Central memory CD8-positive, alpha-beta T cell (primary cell): ENCODE results near the gene PAQR5.
"Not testable (repeated sequence)": the region's sequence is repeated elsewhere in the genome, so short reads cannot be mapped to it uniquely, and the experiment has no call there.

Experiments
- ATAC-seq: fragments of 150-1000 bp; cut with Tn5 transposase; replicated peaks from 2 replicates; pipeline ENCODE4 v1.10.0; 2022; ENCODE audit warnings: mild to moderate bottlenecking, moderate FRiP score, moderate number of reproducible peaks; ENCODE audit not compliant: poor library complexity, severe bottlenecking; ENCODE audit errors: extremely low read depth
- DNase-seq, 2 donors: peaks; one replicate each; pipeline ENCODE4 v3.0.0; 2021; ENCODE audit warnings: low spot score in 2 of 2
- H3K27ac Mint-ChIP-seq: one replicate; pipeline ENCODE4 v1.8.0; 2022; ENCODE audit warnings: low read depth, mild to moderate bottlenecking, moderate library complexity, mixed read lengths
- H3K27me3 Mint-ChIP-seq: one replicate; pipeline ENCODE4 v1.8.0; 2022; ENCODE audit warnings: mixed read lengths
- H3K36me3 Mint-ChIP-seq: one replicate; pipeline ENCODE4 v1.8.0; 2022; ENCODE audit warnings: mild to moderate bottlenecking, moderate library complexity, mixed read lengths; ENCODE audit not compliant: insufficient read depth
- H3K4me1 Mint-ChIP-seq: one replicate; pipeline ENCODE4 v1.8.0; 2022; ENCODE audit warnings: mixed read lengths
- H3K4me3 Mint-ChIP-seq: one replicate; pipeline ENCODE4 v1.8.0; 2022; ENCODE audit warnings: mild to moderate bottlenecking, moderate library complexity, mixed read lengths
- H3K9me3 Mint-ChIP-seq: one replicate; pipeline ENCODE4 v1.8.0; 2022; ENCODE audit warnings: mixed read lengths

The PAQR5 gene

GRCh38 chr15:69285834-69286233 lies 12.9 kb upstream of the PAQR5 start:
- Mint-ChIP-seq H3K27ac (no peak overlapping the region), H3K9me3 (no peaks in the 10 kb centered on the region), H3K27me3 (peaks cover 23% of the 10 kb centered on the region), H3K36me3 (no peaks in the 10 kb centered on the region), H3K4me1 (no peaks in the 10 kb centered on the region), H3K4me3 (no peak overlapping the region)
- DNase-seq: no peak
- no peak for ATAC-seq

DNA sequence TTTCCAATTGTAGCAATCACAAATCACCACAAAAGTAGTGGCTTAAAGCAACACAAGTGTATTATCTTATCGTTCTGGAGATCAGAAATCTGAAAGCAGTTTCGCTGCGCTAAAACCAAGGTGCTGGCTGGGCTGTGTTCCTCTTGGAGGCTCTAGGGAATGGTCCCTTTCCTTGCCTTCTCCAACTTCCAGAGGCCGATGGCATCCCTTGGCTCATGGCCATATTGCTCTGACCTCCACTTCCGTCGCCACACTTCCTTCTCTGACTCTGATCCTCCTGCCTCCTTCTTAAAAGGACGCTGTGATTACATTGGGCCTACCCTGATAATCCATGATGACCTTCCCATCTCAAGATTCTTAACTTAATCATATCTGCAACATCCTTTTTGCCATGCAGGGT lies 10.7 kb upstream of the PAQR5 start:
- no peaks in the 10 kb centered on the region for H3K4me1 Mint-ChIP-seq
- peaks cover 10% of the 10 kb centered on the region for H3K27me3 Mint-ChIP-seq
- no peak overlapping the region for H3K4me3 Mint-ChIP-seq
- no peak overlapping the region for H3K27ac Mint-ChIP-seq
- no peak for DNase-seq
- no peaks in the 10 kb centered on the region for H3K36me3 Mint-ChIP-seq
- no peak for ATAC-seq
- H3K9me3 Mint-ChIP-seq: no peaks in the 10 kb centered on the region

DNA sequence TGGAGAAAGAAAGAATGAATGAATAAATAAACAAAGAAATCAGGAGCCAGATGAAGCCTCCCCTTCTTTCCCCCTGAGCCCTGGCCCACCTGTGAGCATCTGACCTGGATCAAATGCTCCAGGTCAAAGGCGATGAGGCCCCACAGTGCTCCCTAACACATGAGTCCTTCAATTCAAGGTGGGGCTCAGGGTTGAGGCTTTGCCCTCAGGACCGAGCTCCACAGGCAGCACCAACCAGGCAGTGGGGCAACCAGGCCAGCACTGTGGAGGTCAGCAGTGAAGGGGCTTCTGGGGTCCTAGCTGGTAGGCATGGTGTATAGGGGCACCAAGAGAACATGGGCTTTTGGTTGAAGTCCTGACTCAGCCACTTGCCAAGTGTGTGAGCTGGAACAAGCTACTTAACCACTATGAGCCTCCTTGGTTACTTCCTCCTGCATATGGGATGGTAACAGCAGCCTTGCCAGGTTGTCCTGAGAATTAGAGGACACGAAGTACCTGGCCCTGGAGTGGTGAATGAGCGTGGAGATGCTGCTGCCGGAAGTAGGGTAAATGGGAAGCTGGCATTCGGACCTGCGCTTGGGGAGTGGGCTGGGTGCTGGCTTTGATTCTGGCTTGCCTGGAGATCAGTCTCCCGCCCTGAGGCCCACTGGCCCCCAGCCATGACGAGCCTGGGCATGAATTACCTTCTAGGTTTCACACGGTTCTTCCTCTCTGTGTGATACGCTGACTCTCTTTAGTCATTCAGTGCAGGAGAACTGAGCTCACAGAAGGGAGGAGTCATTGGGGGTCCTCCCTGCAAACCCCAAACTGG lies 10.0 kb upstream of the PAQR5 start:
- H3K27me3 Mint-ChIP-seq: peaks cover 2% of the 10 kb centered on the region
- no peaks in the 10 kb centered on the region for H3K9me3 Mint-ChIP-seq

DNA sequence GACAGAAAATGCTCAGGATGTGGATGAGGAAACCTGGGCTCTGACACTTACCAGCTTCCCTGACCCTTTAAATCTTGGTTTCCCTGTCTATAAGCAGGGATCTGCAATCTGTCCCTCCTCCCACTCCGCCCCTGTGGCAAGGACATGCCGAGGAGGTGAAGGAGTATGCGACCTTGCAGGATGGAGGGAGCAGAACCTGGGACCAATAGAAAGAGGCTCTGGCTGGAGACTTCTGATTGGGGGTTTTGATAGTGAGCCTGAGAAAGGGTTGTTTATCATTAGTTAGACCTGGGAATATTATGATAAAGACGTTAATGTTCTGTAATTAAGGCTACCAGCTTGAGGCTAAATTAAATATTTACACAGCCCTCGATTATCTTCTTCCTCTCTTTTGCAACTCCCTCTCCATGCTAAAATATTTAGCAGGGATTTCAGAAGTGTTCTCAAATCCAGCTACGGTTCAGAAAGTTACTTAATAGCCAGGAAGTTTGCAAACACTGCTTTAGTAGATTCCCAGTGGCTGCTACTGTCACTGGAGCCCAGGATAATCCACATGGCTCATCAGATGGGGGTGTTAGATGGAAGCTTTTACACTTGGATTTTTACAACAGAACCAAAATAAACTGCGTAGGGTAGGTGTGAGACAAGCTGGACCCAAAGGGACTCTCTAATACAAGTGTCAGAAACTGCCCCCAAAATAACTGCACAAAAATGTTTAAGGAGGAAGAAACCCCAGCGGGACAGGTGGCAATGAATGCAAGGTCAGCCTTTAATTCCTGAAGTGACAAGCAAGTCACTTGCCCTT lies 9.2 kb upstream of the PAQR5 start:
- no peaks in the 10 kb centered on the region for H3K4me1 Mint-ChIP-seq
- H3K27me3 Mint-ChIP-seq: no peaks in the 10 kb centered on the region
- H3K27ac Mint-ChIP-seq: no peak overlapping the region

More for the DNA sequence above, 10.0 kb upstream of the PAQR5 start:
- no peak overlapping the region for H3K27ac Mint-ChIP-seq
- no peaks in the 10 kb centered on the region for H3K4me1 Mint-ChIP-seq
- H3K4me3 Mint-ChIP-seq: no peak overlapping the region
- no peak for DNase-seq
- H3K36me3 Mint-ChIP-seq: no peaks in the 10 kb centered on the region
- ATAC-seq: no peak

DNA sequence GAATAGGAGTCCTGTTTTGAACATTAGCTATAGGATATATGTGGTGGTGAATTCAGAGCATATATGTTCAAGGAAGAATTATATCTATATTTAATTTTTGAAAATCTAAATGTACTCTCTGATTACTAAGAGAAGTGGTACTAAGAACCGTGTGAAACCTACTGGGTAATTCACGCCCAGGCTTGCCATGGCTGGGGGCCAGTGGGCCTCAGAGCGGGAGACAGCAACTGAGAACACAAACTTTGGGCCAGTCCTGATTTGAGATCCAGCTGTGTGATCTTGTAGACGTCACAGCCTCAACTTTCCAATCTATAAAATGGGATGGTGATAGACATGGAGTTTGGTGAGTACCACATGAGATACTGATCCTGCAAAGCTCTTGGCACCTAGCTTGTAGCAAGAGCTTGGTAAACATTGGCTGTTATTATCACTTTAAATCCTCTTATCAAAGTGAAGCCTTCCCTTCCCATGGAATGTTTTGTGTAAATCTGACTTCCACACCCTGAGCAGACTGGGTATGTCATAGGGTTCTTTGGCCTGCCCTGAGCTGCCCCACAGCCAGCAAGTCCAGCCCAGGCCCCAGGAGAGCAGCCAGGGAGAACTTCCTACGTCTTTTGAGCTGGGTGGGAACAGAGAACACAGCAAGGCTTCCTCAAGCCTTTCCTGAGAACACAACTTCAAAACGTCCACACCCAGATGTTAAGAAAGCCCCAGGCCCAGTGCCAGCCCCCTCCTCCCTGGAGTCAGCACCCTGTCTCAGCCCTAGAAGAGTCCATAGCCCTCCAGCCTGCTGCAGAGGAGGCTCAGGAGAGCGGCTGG lies 8.2 kb upstream of the PAQR5 start:
- Mint-ChIP-seq H3K9me3 (no peaks in the 10 kb centered on the region), H3K36me3 (no peaks in the 10 kb centered on the region), H3K4me1 (no peaks in the 10 kb centered on the region), H3K27me3 (peaks cover 2% of the 10 kb centered on the region), H3K4me3 (no peak overlapping the region), H3K27ac (no peak overlapping the region)
- DNase-seq (no peak), ATAC-seq (no peak)

More for the DNA sequence above, 9.2 kb upstream of the PAQR5 start:
- ATAC-seq: no peak
- Mint-ChIP-seq H3K4me3 (no peak overlapping the region), H3K36me3 (no peaks in the 10 kb centered on the region), H3K9me3 (no peaks in the 10 kb centered on the region)
- no peak for DNase-seq

DNA sequence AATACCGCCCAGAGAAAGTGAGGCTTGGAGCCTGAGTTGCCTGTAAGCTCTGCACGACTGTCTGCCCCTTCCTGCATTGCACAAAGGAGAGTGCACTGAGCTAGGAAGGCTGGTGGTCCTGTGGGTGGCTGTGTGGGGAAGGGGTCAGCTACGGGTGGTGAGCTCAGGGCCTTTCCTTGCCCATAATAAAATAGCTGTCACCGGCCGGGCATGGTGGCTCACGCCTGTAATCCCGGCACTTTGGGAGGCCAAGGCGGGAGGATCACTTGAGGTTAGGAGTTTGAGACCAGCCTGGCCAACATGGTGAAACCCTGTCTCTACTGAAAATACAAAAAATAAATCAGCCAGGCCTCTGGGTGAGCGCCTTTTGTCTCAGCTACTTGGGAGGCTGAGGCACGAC lies 7.1 kb upstream of the PAQR5 start:
- not testable (repeated sequence) for ATAC-seq, DNase-seq, H3K4me1 Mint-ChIP-seq, H3K27ac Mint-ChIP-seq, H3K9me3 Mint-ChIP-seq, H3K4me3 Mint-ChIP-seq, H3K36me3 Mint-ChIP-seq
- H3K27me3 Mint-ChIP-seq: peaks cover 13% of the 10 kb centered on the region

DNA sequence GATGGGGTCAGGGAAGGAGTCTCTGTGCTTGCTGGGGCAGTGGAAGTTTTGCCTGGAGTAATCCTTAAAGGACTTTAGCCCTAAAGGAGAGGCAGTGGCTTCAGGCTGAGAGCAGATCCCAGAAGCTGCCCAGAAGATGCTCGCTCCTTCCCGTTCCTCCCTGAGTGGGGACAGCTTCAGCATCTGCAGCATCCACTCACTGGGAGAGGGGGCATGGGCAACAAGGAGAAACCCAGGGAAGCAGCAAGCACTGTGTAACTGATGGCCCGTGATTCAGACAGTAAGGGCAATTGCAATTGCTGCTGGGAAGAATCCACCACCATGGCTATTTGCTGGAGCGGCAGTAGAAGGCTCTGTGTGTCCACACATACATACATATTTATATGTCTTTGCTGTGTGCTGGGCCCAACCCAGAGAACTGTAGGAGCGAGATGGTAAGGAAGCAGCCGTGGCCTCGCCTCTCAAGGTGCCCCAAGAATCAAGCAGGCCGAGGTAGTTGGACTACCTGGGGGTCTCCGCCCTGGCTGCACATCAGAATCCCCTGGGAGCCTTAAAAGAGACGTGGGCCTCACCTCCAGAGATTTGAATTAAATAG lies 5.8 kb upstream of the PAQR5 start:
- no peak overlapping the region for H3K4me3 Mint-ChIP-seq
- H3K27me3 Mint-ChIP-seq: peaks cover 25% of the 10 kb centered on the region
- no peaks in the 10 kb centered on the region for H3K4me1 Mint-ChIP-seq
- no peaks in the 10 kb centered on the region for H3K36me3 Mint-ChIP-seq
- no peak for DNase-seq
- ATAC-seq: no peak
- H3K27ac Mint-ChIP-seq: no peak overlapping the region
- H3K9me3 Mint-ChIP-seq: no peaks in the 10 kb centered on the region

GRCh38 chr15:69293741-69294615 lies 4.7 kb upstream of the PAQR5 start:
- Mint-ChIP-seq H3K4me1 (no peaks in the 10 kb centered on the region), H3K9me3 (no peaks in the 10 kb centered on the region), H3K36me3 (no peaks in the 10 kb centered on the region), H3K4me3 (no peak overlapping the region), H3K27ac (no peak overlapping the region), H3K27me3 (peaks cover 33% of the 10 kb centered on the region)
- no peak for DNase-seq
- no peak for ATAC-seq

DNA sequence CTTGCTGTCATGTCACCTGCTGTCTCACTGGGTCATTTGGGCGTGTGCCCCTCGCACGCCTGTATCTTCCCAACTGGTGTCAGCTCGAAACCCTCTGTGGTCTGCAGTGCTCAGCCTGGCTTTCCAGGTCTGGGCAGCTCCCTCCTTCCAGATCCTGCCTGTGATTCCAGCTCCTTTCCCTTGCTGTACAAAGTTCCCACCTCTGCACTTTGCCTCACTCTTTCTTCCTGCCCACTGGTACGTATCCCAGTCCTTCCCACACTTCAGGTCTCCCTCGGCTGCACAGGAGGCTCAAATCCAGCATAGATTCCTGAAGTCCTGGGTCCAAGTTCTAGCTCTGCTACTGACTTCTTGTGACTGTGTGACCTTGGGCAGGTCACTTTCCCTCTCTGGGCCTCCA lies 2.1 kb upstream of the PAQR5 start:
- DNase-seq: no peak
- Mint-ChIP-seq H3K27ac (no peak overlapping the region), H3K4me3 (no peak overlapping the region), H3K27me3 (peaks cover 57% of the 10 kb centered on the region), H3K36me3 (no peaks in the 10 kb centered on the region), H3K4me1 (peaks cover 16% of the 10 kb centered on the region), H3K9me3 (no peaks in the 10 kb centered on the region)
- ATAC-seq: no peak

- no peak overlapping the region for H3K27ac Mint-ChIP-seq
- peak overlapping the region; percentile 56 for H3K4me3 Mint-ChIP-seq
- peaks cover 16% of the 10 kb centered on the region for H3K4me1 Mint-ChIP-seq
- DNase-seq (no peak), ATAC-seq (no peak)
- H3K36me3 Mint-ChIP-seq: no peaks in the 10 kb centered on the region
- no peaks in the 10 kb centered on the region for H3K9me3 Mint-ChIP-seq
- H3K27me3 Mint-ChIP-seq: peaks cover 69% of the 10 kb centered on the region
Measured at GRCh38 chr15:69297642-69298353, 914 bp upstream of the PAQR5 start.

- no peak for ATAC-seq
- Mint-ChIP-seq H3K27ac (no peak overlapping the region), H3K4me1 (peaks cover 16% of the 10 kb centered on the region), H3K36me3 (peaks cover 1% of the 10 kb centered on the region), H3K27me3 (peaks cover 74% of the 10 kb centered on the region), H3K4me3 (peak overlapping the region; percentile 56), H3K9me3 (no peaks in the 10 kb centered on the region)
- no peak for DNase-seq
Measured at GRCh38 chr15:69298354-69298696, 387 bp upstream of the PAQR5 start.
